Hepatocyte (in vitro differentiated cells): Measurements from ENCODE around the gene PRKAG2.

Source experiments
- EZH2phosphoT487 ChIP-seq: fragments of 200-600 bp; sonication (generic); IDR thresholded peaks from one replicate; pipeline ENCODE4 v1.6.1; 2018; ENCODE audit warnings: antibody characterized with exemption, mild to moderate bottlenecking, low read depth, moderate library complexity; ENCODE audit not compliant: unreplicated experiment, severe bottlenecking
- TF ChIP-seq, protein P1 (sequence below): fragments of 200-600 bp; sonication (generic); IDR thresholded peaks from 2 replicates; pipeline ENCODE4 v1.5.1; 2016; ENCODE audit warnings: antibody characterized with exemption, mild to moderate bottlenecking; ENCODE audit not compliant: poor library complexity

DNA sequence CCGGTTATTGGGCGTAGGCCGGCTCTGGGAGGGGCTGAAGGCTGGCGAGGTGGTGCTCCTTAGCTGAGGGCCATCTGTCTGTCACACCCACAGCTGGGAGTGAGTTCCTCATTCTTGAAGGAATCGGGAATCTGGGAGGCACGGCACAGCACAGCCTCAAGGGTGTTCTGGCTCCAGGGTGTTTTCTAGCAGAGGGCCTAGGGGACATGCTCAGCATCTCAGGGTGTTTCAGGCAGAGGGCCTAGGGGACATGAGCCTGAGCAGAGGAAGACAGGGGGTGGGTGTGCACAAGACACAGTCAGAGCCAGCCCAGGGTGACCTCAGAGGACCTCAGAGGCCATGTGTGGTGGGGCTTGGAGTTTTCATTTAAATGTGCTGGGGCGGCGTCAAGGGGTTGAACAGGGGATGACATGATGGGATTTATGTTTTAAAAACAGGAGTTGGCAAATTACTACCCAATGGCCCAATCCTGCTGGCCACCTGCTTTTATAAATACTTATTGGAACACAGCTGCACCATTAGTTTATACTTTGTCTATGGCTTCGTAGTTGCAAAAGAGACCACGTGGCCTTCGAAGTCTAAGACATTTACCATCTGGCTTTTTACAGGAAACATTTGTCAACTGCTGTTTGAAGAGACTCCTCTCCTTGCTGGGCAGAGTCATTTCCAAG is 121.6 kb downstream of the PRKAG2 start:
- TF ChIP-seq, protein P1, sequence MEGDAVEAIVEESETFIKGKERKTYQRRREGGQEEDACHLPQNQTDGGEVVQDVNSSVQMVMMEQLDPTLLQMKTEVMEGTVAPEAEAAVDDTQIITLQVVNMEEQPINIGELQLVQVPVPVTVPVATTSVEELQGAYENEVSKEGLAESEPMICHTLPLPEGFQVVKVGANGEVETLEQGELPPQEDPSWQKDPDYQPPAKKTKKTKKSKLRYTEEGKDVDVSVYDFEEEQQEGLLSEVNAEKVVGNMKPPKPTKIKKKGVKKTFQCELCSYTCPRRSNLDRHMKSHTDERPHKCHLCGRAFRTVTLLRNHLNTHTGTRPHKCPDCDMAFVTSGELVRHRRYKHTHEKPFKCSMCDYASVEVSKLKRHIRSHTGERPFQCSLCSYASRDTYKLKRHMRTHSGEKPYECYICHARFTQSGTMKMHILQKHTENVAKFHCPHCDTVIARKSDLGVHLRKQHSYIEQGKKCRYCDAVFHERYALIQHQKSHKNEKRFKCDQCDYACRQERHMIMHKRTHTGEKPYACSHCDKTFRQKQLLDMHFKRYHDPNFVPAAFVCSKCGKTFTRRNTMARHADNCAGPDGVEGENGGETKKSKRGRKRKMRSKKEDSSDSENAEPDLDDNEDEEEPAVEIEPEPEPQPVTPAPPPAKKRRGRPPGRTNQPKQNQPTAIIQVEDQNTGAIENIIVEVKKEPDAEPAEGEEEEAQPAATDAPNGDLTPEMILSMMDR = no peak
- no peak for TF ChIP-seq EZH2phosphoT487
